Hepatic stellate cell (primary cell): ENCODE results near the gene KRTAP12-2.
"Not testable (repeated sequence)": the region's sequence is repeated elsewhere in the genome, so short reads cannot be mapped to it uniquely, and the experiment has no call there.

Source experiments
- DNase-seq: peaks from one replicate; pipeline ENCODE4 v3.0.0; 2011; ENCODE audit warnings: low spot score

KRTAP12-2 gene

GRCh38 chr21:44702111-44702972 is 35.6 kb upstream of the KRTAP12-2 start:
- no peak for DNase-seq

GRCh38 chr21:44701541-44701940 is 34.8 kb upstream of the KRTAP12-2 start:
- DNase-seq: no peak

DNA sequence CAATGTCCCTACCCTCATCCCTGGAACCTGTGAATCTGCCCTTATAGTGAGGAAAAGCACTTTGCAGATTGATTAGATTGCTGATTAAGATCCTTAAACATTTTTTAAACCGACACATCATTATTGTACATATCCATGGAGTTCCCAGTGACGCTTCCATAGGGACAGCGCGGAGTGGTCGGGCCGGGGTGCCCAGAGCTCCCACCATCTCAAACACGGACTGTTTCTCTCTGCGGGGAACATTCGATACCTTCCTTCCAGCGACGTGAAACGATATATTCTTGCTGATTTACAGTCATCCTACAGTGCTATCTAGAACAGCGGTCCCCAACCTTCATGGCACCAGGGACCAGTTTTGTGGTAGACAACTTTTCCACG is 34.3 kb upstream of the KRTAP12-2 start:
- no peak for DNase-seq

GRCh38 chr21:44700101-44701022 is 33.6 kb upstream of the KRTAP12-2 start:
- DNase-seq: no peak

DNA sequence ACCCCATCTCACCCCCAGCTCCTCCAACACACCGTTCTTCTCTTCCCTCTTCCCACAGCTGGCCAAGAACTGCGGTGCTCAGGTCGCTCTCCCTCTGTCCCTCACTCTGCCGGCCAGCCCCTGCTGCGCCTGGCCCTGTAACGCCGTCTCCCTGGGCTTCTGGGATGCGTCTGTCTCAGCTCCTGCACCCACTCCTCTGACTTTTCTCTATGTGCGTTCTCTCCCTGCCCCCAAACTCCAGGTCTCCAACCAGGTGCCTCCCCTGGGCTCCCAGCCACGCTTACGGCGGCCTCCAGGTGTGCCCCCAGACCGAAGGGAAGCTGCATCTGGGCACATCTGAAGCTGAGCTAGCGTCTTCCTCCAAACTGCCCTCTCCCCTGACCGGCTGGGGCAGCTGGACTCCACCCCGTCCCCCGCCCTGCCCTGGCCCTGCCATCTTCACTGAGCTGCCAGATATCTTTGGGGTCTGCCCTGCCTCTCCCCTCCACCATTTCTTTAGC is 32.8 kb upstream of the KRTAP12-2 start:
- no peak for DNase-seq

- DNase-seq: no peak
Measured at GRCh38 chr21:44697811-44698734, 31.3 kb upstream of the KRTAP12-2 start.

DNA sequence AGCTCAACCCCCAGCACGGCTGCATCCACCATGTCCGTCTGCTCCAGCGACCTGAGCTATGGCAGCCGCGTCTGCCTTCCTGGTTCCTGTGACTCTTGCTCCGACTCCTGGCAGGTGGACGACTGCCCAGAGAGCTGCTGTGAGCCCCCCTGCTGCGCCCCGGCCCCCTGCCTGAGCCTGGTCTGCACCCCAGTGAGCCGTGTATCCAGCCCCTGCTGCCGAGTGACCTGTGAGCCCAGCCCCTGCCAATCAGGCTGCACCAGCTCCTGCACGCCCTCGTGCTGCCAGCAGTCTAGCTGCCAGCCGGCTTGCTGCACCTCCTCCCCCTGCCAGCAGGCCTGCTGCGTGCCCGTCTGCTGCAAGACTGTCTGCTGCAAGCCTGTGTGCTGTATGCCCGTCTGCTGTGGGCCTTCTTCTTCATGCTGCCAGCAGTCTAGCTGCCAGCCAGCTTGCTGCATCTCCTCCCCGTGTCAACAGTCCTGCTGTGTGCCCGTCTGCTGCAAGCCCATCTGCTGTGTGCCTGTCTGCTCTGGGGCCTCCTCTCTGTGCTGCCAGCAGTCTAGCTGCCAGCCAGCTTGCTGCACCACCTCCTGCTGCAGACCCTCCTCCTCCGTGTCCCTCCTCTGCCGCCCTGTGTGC is 30.6 kb upstream of the KRTAP12-2 start, which contains the start of gene KRTAP10-12:
TSS of gene KRTAP10-12 (plus strand) at position 1 of the 639 bp plus-strand sequence. CDS start at position 31, 30 bp downstream.
- not testable (repeated sequence) for DNase-seq

GRCh38 chr21:44696572-44696971 is 29.8 kb upstream of the KRTAP12-2 start:
- no peak for DNase-seq

GRCh38 chr21:44695641-44696040 is 28.9 kb upstream of the KRTAP12-2 start:
- DNase-seq: no peak

DNA sequence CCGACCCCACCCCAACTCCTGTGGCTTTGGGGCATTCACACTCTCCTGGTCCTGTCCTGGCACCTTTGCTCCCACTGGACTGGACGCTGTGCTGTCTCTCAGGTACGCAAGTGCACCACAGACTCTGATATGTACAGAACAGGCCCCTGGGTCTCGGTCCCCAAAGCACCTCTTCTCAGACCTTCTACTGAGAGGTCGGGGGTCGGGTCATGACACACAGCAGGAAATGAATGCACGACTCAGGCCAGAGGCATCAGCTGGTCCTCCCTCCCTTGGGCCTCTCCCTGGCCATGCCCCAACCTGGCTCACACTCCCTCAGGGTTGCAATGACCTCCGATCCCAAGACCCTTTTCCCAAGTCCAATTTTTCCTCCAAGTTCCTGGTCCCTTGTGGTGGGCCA is 28.5 kb upstream of the KRTAP12-2 start:
- DNase-seq: no peak

DNA sequence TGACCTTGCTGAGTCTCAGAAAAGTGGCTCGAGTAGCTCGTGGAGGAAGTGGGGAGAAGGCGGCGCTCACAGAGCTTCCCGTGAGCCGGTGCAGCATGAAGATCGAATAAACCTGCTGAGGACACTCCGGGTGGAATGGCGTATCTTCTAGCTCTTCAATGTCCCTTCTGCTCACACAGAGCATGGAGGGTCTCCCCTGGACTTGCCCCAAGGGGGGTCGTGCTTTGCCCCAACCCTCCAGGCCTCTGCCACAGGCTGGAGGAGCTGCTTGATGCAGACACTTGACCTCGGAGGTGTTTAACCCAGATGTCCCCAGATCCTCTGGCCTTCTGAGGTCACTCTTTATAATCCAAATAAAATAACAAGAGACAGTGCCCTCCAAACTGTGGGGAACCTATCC is 28.0 kb upstream of the KRTAP12-2 start:
- no peak for DNase-seq

GRCh38 chr21:44692798-44693512 is 26.2 kb upstream of the KRTAP12-2 start:
- DNase-seq: no peak

- no peak for DNase-seq
Measured at GRCh38 chr21:44691686-44692085, 25.0 kb upstream of the KRTAP12-2 start.

DNA sequence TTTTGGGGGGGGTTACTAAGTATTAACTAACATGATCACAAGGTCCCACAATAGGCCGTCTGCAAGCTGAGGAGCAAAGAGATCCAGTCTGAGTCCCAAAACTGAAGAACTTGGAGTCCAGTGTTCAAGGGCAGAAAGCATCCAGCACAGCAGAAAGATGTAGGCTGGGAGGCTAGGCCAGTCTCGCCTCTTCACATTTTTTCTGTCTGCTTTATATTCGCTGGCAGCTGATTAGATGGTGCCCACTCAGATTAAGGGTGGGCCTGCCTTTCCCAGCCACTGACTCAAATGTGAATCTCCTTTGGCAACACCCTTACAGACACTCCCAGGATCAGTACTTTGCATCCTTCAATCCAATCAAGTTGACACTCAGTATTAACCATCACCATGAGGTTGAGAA is 23.0 kb upstream of the KRTAP12-2 start:
- DNase-seq: not testable (repeated sequence)

DNA sequence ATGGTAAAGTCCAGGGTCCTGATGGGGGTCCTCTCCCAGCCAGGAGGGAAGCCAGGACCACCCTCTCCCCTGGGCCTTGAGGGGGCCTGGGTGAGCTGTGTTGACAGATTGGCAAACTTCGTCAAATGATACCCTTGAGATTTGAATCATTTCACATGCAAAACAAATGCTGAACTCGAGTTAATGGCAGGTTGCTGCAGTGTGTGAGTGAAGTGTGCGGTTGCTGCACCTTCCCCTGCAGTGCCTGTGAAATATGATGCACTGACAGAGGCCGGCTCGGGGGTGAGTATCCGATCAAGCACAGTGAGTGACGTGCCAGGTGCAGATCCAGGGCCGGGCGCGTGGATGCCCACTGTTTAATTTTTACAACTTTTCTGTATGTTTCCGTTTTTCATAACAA is 20.9 kb upstream of the KRTAP12-2 start:
- DNase-seq: no peak

DNA sequence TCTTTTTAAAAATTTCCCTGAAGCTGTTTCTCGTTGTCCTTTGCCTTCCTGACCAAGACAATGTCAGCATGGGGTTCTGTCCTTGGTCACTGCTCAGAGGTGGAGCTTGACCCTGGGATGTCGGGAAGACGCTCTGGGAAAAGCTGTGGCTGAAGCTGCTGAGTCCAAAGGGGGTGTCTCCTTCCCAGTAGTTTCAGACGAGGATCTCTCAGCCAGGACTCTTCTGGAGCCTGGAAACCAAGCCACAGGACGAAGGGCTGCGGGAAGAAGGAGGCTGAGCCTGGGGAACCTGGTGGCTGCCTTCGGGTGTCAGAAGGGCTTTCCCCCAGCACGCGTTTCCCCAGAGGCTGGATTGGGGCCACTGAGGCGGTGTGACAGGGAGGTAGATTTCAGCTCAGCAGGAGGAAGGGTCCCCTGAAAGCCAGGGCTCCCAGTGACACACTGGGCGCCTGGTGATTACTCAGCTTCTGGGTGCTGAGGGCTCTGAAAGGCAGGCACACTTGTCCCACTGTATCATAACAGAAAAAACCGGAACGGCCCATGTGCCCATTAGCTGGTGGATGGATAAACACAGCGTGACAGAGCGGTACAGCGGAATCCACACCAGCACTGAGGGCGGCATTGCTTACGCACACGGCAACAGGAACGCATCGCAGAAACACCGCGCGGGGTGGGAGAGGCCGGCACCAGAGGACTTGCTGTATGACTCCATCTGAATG is 20.3 kb upstream of the KRTAP12-2 start:
- DNase-seq: no peak

DNA sequence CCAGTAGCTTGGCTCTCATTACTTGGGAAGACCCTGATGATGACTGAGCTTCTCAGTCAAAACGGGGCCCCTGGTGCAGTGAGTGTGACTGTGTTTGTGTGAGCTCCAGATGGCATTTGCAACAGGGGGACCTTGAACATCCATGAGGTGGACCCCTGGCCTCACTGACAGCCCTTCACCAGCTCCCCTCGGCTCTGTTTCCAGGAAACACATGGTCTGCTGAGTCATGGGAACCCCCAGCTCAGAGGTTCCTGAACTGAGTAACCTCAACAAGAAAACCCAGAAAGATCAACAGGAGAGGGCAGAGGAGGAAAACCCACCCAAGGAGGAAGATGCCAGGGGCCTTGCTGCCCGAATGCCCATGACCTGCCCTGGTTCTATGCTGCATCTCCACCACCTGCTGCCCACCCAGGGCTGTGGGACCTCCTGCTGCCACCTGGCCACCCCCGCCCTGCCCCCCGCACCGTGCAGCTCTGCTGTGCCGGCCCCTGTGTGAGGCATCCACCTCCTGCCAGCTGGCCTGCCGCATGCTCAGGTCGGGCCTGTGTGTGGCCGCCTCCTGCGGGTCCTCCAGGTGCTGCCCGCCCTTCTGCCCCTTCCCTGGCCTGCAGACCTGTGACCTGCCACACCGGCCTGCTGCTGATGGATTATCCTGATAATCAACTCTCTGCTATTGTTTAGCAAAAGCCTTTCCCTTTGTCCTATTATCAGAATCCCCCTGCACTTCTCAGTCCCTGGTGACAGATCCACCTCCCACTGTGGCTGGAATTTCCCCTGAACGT is 19.5 kb upstream of the KRTAP12-2 start:
- DNase-seq: no peak

- DNase-seq: not testable (repeated sequence)
Measured at GRCh38 chr21:44685050-44685449, 18.3 kb upstream of the KRTAP12-2 start.

DNA sequence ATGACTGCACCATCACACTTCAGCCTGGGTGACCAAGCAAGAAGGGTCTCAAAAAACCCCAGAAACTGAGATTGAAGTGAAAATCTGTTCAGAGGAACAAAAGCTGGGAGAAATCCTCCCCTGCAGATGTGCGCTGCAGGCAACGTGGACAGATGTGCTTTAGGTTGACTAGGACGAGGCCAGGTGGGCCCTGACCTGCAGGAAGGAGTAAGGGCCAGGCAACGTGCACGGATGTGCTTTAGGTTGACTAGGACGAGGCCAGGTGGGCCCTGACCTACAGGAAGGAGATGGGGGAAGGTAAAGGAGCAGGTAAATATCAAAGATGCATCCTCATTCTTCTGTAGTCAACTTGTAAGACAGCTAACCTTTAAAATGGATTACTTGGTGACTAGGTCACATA is 17.8 kb upstream of the KRTAP12-2 start:
- no peak for DNase-seq
